ENCODE measurements around the gene TCERG1L. TPM values are rescaled to one million over a fixed set of nuclear protein-coding genes. Genes with fewer than 3 reads are reported as not detected.

Gene TCERG1L
- total RNA-seq, 1 donor from 2014 or later: not detected

GRCh38 chr10:131131726-131132591 lies 179.6 kb downstream of the TCERG1L start:
- Histone ChIP-seq H3K27ac (no peak overlapping the region), H3K4me1 (peaks cover 10% of the 10 kb centered on the region), H3K36me3 (no peaks in the 10 kb centered on the region), H3K9me3 (no peaks in the 10 kb centered on the region), H3K4me3 (no peak overlapping the region), H3K27me3 (ENCODE audit: low read depth) (peaks cover 2% of the 10 kb centered on the region)
- ATAC-seq (no peak), DNase-seq (peak; percentile 25)
- TF ChIP-seq, protein P1, sequence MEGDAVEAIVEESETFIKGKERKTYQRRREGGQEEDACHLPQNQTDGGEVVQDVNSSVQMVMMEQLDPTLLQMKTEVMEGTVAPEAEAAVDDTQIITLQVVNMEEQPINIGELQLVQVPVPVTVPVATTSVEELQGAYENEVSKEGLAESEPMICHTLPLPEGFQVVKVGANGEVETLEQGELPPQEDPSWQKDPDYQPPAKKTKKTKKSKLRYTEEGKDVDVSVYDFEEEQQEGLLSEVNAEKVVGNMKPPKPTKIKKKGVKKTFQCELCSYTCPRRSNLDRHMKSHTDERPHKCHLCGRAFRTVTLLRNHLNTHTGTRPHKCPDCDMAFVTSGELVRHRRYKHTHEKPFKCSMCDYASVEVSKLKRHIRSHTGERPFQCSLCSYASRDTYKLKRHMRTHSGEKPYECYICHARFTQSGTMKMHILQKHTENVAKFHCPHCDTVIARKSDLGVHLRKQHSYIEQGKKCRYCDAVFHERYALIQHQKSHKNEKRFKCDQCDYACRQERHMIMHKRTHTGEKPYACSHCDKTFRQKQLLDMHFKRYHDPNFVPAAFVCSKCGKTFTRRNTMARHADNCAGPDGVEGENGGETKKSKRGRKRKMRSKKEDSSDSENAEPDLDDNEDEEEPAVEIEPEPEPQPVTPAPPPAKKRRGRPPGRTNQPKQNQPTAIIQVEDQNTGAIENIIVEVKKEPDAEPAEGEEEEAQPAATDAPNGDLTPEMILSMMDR (IDR thresholded peaks at IDR 0.05): no peak
- intact Hi-C loops (cut with DNase I): no loop called here

DNA sequence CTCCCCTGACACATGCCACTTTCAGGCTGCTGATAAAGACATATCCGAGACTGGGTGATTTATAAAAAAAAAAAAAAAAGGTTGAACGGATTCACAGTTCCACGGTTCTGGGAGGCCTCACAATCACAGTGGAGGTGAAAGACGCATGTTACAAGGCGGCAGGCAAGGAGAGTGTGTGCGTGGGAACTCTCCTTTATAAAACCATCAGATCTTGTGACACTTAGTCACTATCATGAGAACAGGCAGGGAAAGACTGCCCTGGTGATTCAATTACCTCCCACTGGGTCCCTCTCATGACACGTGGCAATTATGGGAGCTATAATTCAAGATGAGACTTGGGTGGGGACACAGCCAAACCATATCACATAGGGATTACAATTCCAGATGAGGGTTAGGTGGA lies 181.5 kb downstream of the TCERG1L start:
- no peaks in the 10 kb centered on the region for H3K9me3 ChIP-seq
- H3K4me1 ChIP-seq: peaks cover 10% of the 10 kb centered on the region
- intact Hi-C loops (cut with DNase I): no loop called here
- H3K27me3 ChIP-seq (ENCODE audit: low read depth): peaks cover 13% of the 10 kb centered on the region
- ATAC-seq: no peak
- H3K27ac ChIP-seq: no peak overlapping the region
- DNase-seq: no peak
- TF ChIP-seq, protein P1 (IDR thresholded peaks at IDR 0.05): no peak
- H3K4me3 ChIP-seq: no peak overlapping the region
- no peaks in the 10 kb centered on the region for H3K36me3 ChIP-seq

GRCh38 chr10:131129544-131129943 lies 182.0 kb downstream of the TCERG1L start:
- intact Hi-C loops (cut with DNase I): no loop called here
- H3K9me3 ChIP-seq: no peaks in the 10 kb centered on the region
- no peak overlapping the region for H3K4me3 ChIP-seq
- peaks cover 10% of the 10 kb centered on the region for H3K4me1 ChIP-seq
- DNase-seq (no peak), ATAC-seq (no peak)
- H3K27me3 ChIP-seq (ENCODE audit: low read depth): peaks cover 13% of the 10 kb centered on the region
- TF ChIP-seq, protein P1 (IDR thresholded peaks at IDR 0.05): no peak
- no peaks in the 10 kb centered on the region for H3K36me3 ChIP-seq
- H3K27ac ChIP-seq: no peak overlapping the region

GRCh38 chr10:131128731-131129130 lies 182.8 kb downstream of the TCERG1L start:
- Histone ChIP-seq H3K9me3 (no peaks in the 10 kb centered on the region), H3K27ac (no peak overlapping the region), H3K4me1 (peaks cover 10% of the 10 kb centered on the region), H3K4me3 (no peak overlapping the region), H3K27me3 (ENCODE audit: low read depth) (peaks cover 13% of the 10 kb centered on the region), H3K36me3 (no peaks in the 10 kb centered on the region)
- ATAC-seq (no peak), DNase-seq (no peak)
- intact Hi-C loops (cut with DNase I): no loop called here
- TF ChIP-seq, protein P1 (IDR thresholded peaks at IDR 0.05): no peak

DNA sequence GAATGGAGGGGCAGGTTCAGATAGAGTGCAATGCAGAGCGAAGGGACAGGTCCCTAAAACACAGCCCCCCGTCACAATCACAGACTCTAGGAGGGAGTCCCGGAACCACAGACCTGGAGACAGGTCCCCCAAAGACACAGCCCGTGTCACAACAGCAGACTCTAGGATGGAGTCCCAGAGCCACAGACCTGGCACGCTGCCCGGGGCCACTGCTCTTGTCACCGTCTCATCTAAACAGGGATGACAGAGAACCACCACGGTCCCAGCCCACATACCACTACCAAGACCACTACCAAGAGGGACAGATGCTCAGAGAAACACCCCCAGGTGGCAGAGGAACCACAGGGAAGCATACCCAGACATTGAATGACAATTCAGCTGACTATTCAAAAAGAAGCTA lies 183.9 kb downstream of the TCERG1L start:
- H3K36me3 ChIP-seq: no peaks in the 10 kb centered on the region
- H3K27me3 ChIP-seq (ENCODE audit: low read depth): peaks cover 13% of the 10 kb centered on the region
- intact Hi-C loops (cut with DNase I): no loop called here
- TF ChIP-seq, protein P1 (IDR thresholded peaks at IDR 0.05): no peak
- peaks cover 10% of the 10 kb centered on the region for H3K4me1 ChIP-seq
- DNase-seq (no peak), ATAC-seq (no peak)
- no peaks in the 10 kb centered on the region for H3K9me3 ChIP-seq
- H3K4me3 ChIP-seq: no peak overlapping the region
- H3K27ac ChIP-seq: no peak overlapping the region
